NCI-H187 treated with DMSO at 0.1 percent for 48 hours (cell line): ENCODE data around the gene ADSS1.
"Not testable (repeated sequence)": the region's sequence is repeated elsewhere in the genome, so short reads cannot be mapped to it uniquely, and the experiment has no call there.

Experiments
- DNase-seq: peaks from one replicate; lab custom pipeline; 2025; lab: John Stamatoyannopoulos, UW

Gene ADSS1

GRCh38 chr14:104717646-104718045 lies 6.4 kb upstream of the ADSS1 start:
- DNase-seq = no peak

GRCh38 chr14:104718147-104718546 lies 5.9 kb upstream of the ADSS1 start:
- DNase-seq = no peak

GRCh38 chr14:104718871-104719270 lies 5.2 kb upstream of the ADSS1 start:
- DNase-seq = no peak

- DNase-seq = no peak
These were observed 4.7 kb upstream of the ADSS1 start for GRCh38 chr14:104719343-104719742.

- no peak for DNase-seq
These were observed 2.3 kb upstream of the ADSS1 start for GRCh38 chr14:104721505-104722431.

- no peak for DNase-seq
These were observed 935 bp upstream of the ADSS1 start for GRCh38 chr14:104722938-104723650.

GRCh38 chr14:104724407-104724980 lies 465 bp downstream of the ADSS1 start:
- no peak for DNase-seq

GRCh38 chr14:104724981-104725771 lies 1.1 kb downstream of the ADSS1 start:
- DNase-seq = no peak

GRCh38 chr14:104725772-104726548 lies 1.9 kb downstream of the ADSS1 start:
- no peak for DNase-seq

GRCh38 chr14:104726600-104727451 lies 2.8 kb downstream of the ADSS1 start:
- no peak for DNase-seq

- no peak for DNase-seq
These were observed 4.6 kb downstream of the ADSS1 start for GRCh38 chr14:104728631-104729030.

GRCh38 chr14:104729176-104729834 lies 5.3 kb downstream of the ADSS1 start:
- not testable (repeated sequence) for DNase-seq

- no peak for DNase-seq
These were observed 5.8 kb downstream of the ADSS1 start for GRCh38 chr14:104729835-104730181.

GRCh38 chr14:104730487-104730886 lies 6.5 kb downstream of the ADSS1 start:
- no peak for DNase-seq

GRCh38 chr14:104731320-104732294 lies 7.6 kb downstream of the ADSS1 start:
- no peak for DNase-seq

- no peak for DNase-seq
These were observed 8.4 kb downstream of the ADSS1 start for GRCh38 chr14:104732355-104732804.

GRCh38 chr14:104732931-104733681 lies 9.1 kb downstream of the ADSS1 start:
- no peak for DNase-seq
